B cell (primary cell): ENCODE results near the gene LEMD2. TPM values are rescaled to one million over a fixed set of nuclear protein-coding genes. Genes with fewer than 3 reads are reported as not detected.

Source experiments
- ATAC-seq: fragments of 200-7000 bp; cut with Tn5 transposase; one replicate; pipeline ENCODE4 v1.10.0; 2021; ENCODE audit warnings: low read depth, mild to moderate bottlenecking, moderate number of reproducible peaks, moderate library complexity
- CTCF ChIA-PET: fragments of 350-600 bp; sonication (Branson Sonifier 250); formaldehyde crosslinking; loops from one replicate; lab custom pipeline; 2021; ENCODE audit warnings: antibody characterized with exemption, inconsistent platforms; lab: Charles Lee
- POLR2A ChIA-PET: fragments of 350-600 bp; sonication (Branson Sonifier 250); formaldehyde crosslinking; loops from one replicate; lab custom pipeline; 2021; ENCODE audit warnings: antibody characterized with exemption; lab: Charles Lee
- DNase-seq: peaks from one replicate; pipeline ENCODE4 v3.0.0; 2013
- H2AFZ ChIP-seq: 2 replicates; pipeline ENCODE4 v1.6.1; 2012; ENCODE audit warnings: mild to moderate bottlenecking, low read depth, low read length; ENCODE audit not compliant: insufficient read depth, poor library complexity, severe bottlenecking
- H3K27ac ChIP-seq, 2 donors: 1 replicate in 1 of 2; 2 replicates in 1 of 2; pipeline ENCODE4 v1.5.1; 2012 to 2013; ENCODE audit warnings: low read length in 2 of 2, mild to moderate bottlenecking in 2 of 2, moderate library complexity in 1 of 2
- H3K27me3 ChIP-seq, 4 experiments: fragments of 200-600 bp in 1 of 4; sonication (generic) in 1 of 4; replicated peaks in 1 of 4; 1 replicate in 2 of 4; 2 replicates in 2 of 4; pipeline versions ENCODE4 v1.6.1 to v1.7.0; 2013 to 2016; ENCODE audit warnings: low read length in 3 of 4, mild to moderate bottlenecking in 2 of 4, mixed read lengths in 1 of 4, moderate library complexity in 1 of 4; ENCODE audit not compliant: insufficient read depth in 4 of 4, control insufficient read depth in 3 of 4; ENCODE audit errors: control extremely low read depth in 1 of 4
- H3K36me3 ChIP-seq, 2 experiments: replicated peaks in 1 of 2; 1 replicate in 1 of 2; 2 replicates in 1 of 2; pipeline versions ENCODE4 v1.6.1 to v1.7.1; 2013; ENCODE audit warnings: low read length in 1 of 2; ENCODE audit not compliant: insufficient read depth in 2 of 2, control insufficient read depth in 1 of 2; ENCODE audit errors: control extremely low read depth in 1 of 2, extremely low read depth in 1 of 2
- H3K4me1 ChIP-seq, 2 donors: fragments of 200-600 bp in 1 of 2; sonication (generic) in 1 of 2; 1 replicate in 1 of 2; 2 replicates in 1 of 2; pipeline versions ENCODE4 v1.5.1 to v1.6.1; 2013 to 2017; ENCODE audit warnings: low read length in 2 of 2; ENCODE audit not compliant: control insufficient read depth in 2 of 2, insufficient read depth in 2 of 2
- H3K4me2 ChIP-seq: replicated peaks from 2 replicates; pipeline ENCODE3; 2012; ENCODE audit warnings: mild to moderate bottlenecking, low read depth, low read length; ENCODE audit not compliant: poor library complexity, severe bottlenecking
- H3K4me3 ChIP-seq, 5 experiments: fragments of 200-600 bp in 1 of 5; sonication (generic) in 1 of 5; 1 replicate in 3 of 5; 2 replicates in 2 of 5; pipeline versions ENCODE4 v1.5.1 to v1.7.0; 2011 to 2016; ENCODE audit warnings: low read length in 4 of 5, mild to moderate bottlenecking in 4 of 5, low read depth in 2 of 5, control low read depth in 1 of 5, moderate library complexity in 1 of 5; ENCODE audit not compliant: insufficient read depth in 1 of 5; ENCODE audit errors: control extremely low read depth in 1 of 5, extremely low read depth in 1 of 5
- H3K79me2 ChIP-seq: fragments of 200-600 bp; sonication (generic); one replicate; pipeline ENCODE4 v1.6.0; 2016; ENCODE audit warnings: low read length; ENCODE audit not compliant: control insufficient read depth, insufficient read depth
- H3K9ac ChIP-seq: fragments of 200-600 bp; sonication (generic); 2 replicates; pipeline ENCODE4 v1.6.1; 2017; ENCODE audit warnings: mild to moderate bottlenecking, low read length, moderate library complexity
- H3K9me3 ChIP-seq, 3 donors: one replicate each; pipeline versions ENCODE4 v1.6.1 to v1.7.1; 2013; ENCODE audit warnings: low read length in 2 of 3; ENCODE audit not compliant: control insufficient read depth in 2 of 3, insufficient read depth in 1 of 3; ENCODE audit errors: control extremely low read depth in 1 of 3
- H4K20me1 ChIP-seq: 2 replicates; pipeline ENCODE4 v1.6.0; 2012; ENCODE audit warnings: mild to moderate bottlenecking, low read length; ENCODE audit not compliant: insufficient read depth, control insufficient read depth, poor library complexity, severe bottlenecking
- H3K27ac Mint-ChIP-seq: one replicate; pipeline ENCODE4 v1.8.0; 2021; ENCODE audit warnings: mixed read lengths
- H3K27me3 Mint-ChIP-seq: one replicate; pipeline ENCODE4 v1.8.0; 2021; ENCODE audit warnings: mixed read lengths
- H3K4me1 Mint-ChIP-seq: one replicate; pipeline ENCODE4 v1.8.0; 2021; ENCODE audit warnings: mixed read lengths
- H3K4me3 Mint-ChIP-seq: one replicate; pipeline ENCODE4 v1.8.0; 2021; ENCODE audit warnings: mixed read lengths
- H3K9me3 Mint-ChIP-seq: one replicate; pipeline ENCODE4 v1.8.0; 2022; ENCODE audit warnings: mixed read lengths; ENCODE audit not compliant: insufficient read depth
- CTCF ChIP-seq: fragments of 200-600 bp; IDR thresholded peaks from one replicate; pipeline ENCODE4 v1.8.0; 2022; ENCODE audit warnings: antibody characterized with exemption, mild to moderate bottlenecking
- EZH2 ChIP-seq: IDR thresholded peaks from 2 replicates; pipeline ENCODE4 v1.6.1; 2012; ENCODE audit warnings: borderline replicate concordance, low read depth, mild to moderate bottlenecking, moderate library complexity, low read length; ENCODE audit not compliant: insufficient read depth, poor library complexity, severe bottlenecking
- WGBS: methylation state at CpG from one replicate; pipeline ENCODE4 v1.1.5; 2013; ENCODE audit warnings: missing lambda C conversion rate; ENCODE audit not compliant: insufficient coverage; 5-methylcytosine and 5-hydroxymethylcytosine counted together
- intact Hi-C: fragments of 100-400 bp; cut with micrococcal nuclease; formaldehyde crosslinking; loops from one replicate; pipeline ENCODE4 v1.10.0; 2022
- polyA plus RNA-seq: library from polyadenylated mRNA; depleted of rRNA; stranded (reverse); fragments of >200 nt; gene quantifications from 2 replicates; pipeline ENCODE4 v1.2.3, GENCODE V29; 2012
- total RNA-seq, 2 donors: library from RNA; stranded (reverse); fragments of 120-200 nt in 1 of 2; gene quantifications; 1 replicate in 1 of 2; 2 replicates in 1 of 2; pipeline versions ENCODE4 v1.2.3 to v1.2.4, GENCODE V29; 2013 to 2022

LEMD2 gene
- total and polyA plus RNA-seq, 2 donors (not counting 1 experiment from before 2014, with no cell fraction given), result 58.7 to 113 TPM

GRCh38 chr6:33737267-33738026 lies 51.5 kb downstream of the LEMD2 start:
- no peak for TF ChIP-seq EZH2
- CTCF ChIA-PET, result interaction anchor here (1.2 kb wide), 1 partner anchor 15 kb away, joined by 3 read pairs; no protein-coding TSS in a partner anchor
- POLR2A ChIA-PET, result interaction anchor here (0.5 kb wide), 1 partner anchor 37 kb away, joined by 3 read pairs; no protein-coding TSS in a partner anchor

GRCh38 chr6:33735216-33735615 lies 53.7 kb downstream of the LEMD2 start:
- ChIA-PET CTCF (interaction anchor here (1.0 to 1.3 kb wide), 2 partner anchors 9 to 22 kb away, joined by 3 to 4 read pairs; no protein-coding TSS in a partner anchor), POLR2A (no interaction called here)
- TF ChIP-seq CTCF, result no peak
- TF ChIP-seq EZH2, result no peak
- Mint-ChIP-seq H3K27me3 (peaks cover 2% of the 10 kb centered on the region), H3K9me3 (no peaks in the 10 kb centered on the region), H3K4me3 (no peak overlapping the region), H3K27ac (no peak overlapping the region), H3K4me1 (no peaks in the 10 kb centered on the region)
- Histone ChIP-seq H3K4me1 (no peaks in the 10 kb centered on the region), H3K27ac (no peak overlapping the region), H3K36me3 (no peaks in the 10 kb centered on the region), H3K4me3 (no peak overlapping the region), H4K20me1 (no peaks in the 10 kb centered on the region), H3K4me2 (no peak overlapping the region), H3K9ac (no peak overlapping the region), H3K79me2 (no peaks in the 10 kb centered on the region), H3K27me3 (no peaks in the 10 kb centered on the region), H3K9me3 (no peaks in the 10 kb centered on the region), H2AFZ (no peak overlapping the region)
- intact Hi-C loops, result no loop called here
- WGBS, result 87% methylated on average over 16 of the region's 18 CpGs
- DNase-seq (no peak), ATAC-seq (no peak)

More at GRCh38 chr6:33737267-33738026, 51.5 kb downstream of the LEMD2 start:
- Histone ChIP-seq H3K9ac (no peak overlapping the region), H3K4me3 (no peak overlapping the region), H3K4me1 (no peaks in the 10 kb centered on the region), H2AFZ (no peak overlapping the region), H3K36me3 (no peaks in the 10 kb centered on the region), H3K27me3 (no peaks in the 10 kb centered on the region), H3K27ac (no peak overlapping the region), H3K9me3 (no peaks in the 10 kb centered on the region), H3K4me2 (no peak overlapping the region), H3K79me2 (no peaks in the 10 kb centered on the region), H4K20me1 (no peaks in the 10 kb centered on the region)
- WGBS, result 95% methylated on average over 15 of the region's 15 CpGs
- DNase-seq (no peak), ATAC-seq (no peak)
- no peaks in the 10 kb centered on the region for H3K9me3 Mint-ChIP-seq
- no peak overlapping the region for H3K27ac Mint-ChIP-seq
- intact Hi-C loops, result no loop called here
- no peaks in the 10 kb centered on the region for H3K4me1 Mint-ChIP-seq
- H3K4me3 Mint-ChIP-seq, result no peak overlapping the region
- peaks cover 4% of the 10 kb centered on the region for H3K27me3 Mint-ChIP-seq
